HT1080 (cell line): ENCODE results near the gene GSG1L. TPM values are rescaled to one million over a fixed set of nuclear protein-coding genes. Genes with fewer than 3 reads are reported as not detected.

Experiments used
- DNase-seq: peaks from one replicate; pipeline ENCODE4 v3.0.0-alpha.2; 2015; ENCODE audit warnings: low read depth
- total RNA-seq: library from RNA; depleted of rRNA; stranded (reverse); fragments of >200 nt; shearing (Covaris generic); gene quantifications from 2 replicates; pipeline ENCODE4 v1.2.3, GENCODE V29; 2014

Gene GSG1L
- total RNA-seq, 1 experiment from 2014 or later, result not detected

- no peak for DNase-seq
Observed at GRCh38 chr16:27859020-27859419, 204.5 kb downstream of the GSG1L start.

DNA sequence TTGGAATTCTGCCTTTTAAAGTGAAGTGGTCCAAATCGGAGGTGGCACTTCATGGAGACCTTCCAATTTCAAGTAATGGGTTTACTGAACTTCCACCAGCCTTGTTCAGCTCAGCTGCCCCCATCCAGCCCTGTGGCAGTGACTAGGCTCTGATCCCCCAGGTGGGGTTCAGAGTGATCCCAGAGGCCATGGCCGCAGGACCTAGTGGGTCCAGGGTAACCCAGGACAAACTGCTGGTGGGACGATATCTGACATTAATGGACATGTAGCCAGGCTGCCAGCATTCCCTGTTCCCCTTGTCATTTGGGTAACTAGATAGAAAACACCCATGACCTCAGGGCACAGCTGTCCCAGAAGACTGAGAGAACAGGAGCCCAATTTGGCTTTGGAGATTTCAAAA, 209.9 kb downstream of the GSG1L start:
- no peak for DNase-seq

DNA sequence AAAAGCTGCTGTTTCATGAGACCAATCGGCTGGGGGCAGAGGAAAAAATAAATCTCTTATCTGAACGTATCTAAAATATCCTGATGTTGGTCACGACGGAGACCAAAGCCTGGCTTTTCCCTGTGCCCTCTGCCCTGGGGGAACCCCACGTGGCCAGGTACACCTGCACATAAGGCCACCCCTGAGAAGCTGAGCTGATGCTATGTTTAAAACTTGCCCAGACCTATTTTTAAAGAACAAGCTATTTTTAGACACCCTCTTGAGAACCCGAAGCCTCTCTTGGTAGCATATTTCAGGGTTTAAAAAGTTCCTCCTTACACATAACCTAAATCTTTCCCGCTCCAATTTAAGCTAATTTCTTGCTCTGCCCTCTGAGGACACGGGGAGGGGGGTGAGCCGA, 210.4 kb downstream of the GSG1L start:
- DNase-seq, result no peak

GRCh38 chr16:27852681-27853080, 210.8 kb downstream of the GSG1L start:
- no peak for DNase-seq

DNA sequence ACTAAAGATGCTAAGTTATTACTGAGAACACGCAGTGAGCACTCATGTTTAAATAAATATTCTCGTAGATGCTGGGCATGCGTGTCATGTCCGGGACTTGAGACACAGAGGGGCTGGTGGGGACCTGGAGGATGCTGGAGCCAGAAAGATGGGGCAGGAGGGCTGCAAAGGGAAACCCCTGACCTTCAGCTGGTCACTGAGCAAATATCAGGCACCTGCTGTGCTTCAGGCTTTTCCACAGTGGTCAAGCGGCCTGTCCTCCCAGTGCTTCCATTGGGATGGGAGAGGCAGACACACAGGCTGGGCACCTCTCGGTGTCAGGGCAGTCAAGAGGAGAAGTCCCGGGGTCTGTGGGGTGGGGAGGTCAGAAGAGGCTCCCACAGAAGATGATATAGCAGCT, 211.4 kb downstream of the GSG1L start:
- DNase-seq, result no peak

DNA sequence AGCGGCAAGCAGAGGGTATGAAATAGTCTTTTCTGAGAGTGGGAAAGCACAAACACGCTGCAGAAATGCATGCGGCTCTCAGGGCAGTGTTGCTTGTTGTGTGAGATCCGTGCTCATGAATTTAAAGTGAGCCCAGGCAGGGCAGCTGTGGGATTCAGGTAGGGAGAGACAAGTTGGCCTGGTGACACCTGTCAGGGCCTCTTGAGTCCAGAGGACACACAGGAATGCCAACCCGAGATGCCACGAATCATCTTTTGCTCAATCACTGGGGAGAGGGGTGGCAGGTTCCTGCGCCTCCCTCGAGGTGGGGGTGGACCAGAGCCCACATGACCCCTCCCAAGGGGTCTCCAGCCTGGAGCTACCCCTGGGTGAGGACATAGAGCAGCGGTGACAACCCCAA, 211.9 kb downstream of the GSG1L start:
- DNase-seq, result no peak

DNA sequence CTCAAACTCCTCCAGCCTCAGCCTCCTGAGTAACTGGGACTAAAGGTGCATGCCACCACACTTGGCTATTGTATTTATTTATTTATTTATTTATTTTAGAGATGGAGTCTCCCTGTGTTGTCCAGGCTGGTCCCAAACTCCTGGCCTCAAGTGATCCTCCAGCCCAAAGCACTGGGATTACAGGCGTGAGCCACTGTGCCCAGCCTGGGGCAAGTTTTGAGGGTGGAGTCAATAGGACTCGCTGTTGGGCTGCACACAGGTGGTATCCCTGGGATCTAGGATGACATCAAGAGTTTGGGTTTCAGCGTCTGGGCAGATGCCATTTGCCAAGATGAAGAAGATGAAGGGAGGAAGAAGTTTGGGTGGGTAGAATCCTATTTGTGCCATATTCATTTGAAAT, 213.9 kb downstream of the GSG1L start:
- no peak for DNase-seq

DNA sequence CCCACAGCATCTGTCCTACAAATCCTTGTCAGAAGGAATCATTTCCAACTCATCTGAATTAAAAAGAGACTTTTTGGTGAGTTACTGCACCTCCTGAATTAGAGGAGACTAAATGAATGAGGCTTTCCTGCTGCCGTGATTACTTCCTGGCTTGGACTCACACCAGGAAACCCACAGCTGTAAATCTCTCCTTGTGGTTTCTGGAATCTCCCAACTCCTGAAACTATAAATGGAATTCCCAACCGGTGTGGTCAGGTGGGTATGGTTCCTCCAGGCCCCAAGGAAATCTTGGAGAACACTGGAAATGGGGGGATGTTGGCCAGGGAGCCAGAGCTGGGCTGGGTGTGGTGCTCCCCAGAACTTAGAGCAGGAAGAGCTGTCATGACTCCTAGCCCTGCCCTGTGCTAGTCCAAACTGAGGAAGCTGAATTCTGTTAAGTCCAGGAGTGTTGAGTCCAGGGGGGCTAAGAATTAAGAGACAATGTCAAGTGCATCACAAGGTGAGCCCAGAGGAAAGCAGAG, 216.4 kb downstream of the GSG1L start:
- peak; percentile 58 for DNase-seq

DNA sequence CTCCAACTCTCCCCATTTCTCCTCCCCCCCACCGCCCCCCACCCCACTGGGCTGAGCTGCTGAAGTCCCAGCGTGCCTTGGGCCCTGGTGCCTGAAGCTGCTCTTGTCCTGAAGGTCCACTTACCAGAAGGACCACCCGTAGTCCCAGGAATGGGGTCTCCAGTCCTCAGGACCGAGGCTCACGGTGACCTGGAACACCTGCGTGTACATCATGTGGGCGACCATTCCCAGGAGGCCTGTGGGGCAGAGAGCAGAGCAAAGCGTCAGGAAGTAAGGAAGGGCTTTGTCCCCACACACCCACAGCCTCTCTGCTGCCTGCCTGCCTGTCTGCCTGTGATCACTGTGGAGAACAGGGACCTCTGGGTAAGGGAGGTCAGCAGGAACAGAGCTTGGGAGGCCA, 218.7 kb downstream of the GSG1L start:
- no peak for DNase-seq

DNA sequence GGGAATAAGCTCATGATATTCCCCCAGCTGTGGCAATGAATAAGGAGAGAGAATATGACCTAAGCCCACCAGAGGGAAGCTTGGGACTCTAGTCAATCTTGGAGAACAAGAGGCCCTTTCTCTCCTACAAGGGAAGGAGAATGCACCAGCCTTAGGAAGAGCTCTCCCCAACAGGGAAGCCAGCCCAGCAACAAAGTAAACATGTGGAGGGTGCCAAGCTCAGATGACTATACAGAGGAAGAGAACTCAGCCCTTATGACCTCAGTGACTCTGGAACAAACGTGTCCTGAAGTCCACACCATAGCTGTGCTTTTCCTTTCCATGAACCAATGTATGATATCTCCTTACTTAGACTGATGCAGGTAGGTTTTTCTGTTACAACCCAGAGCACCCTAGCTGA, 219.7 kb downstream of the GSG1L start:
- peak; percentile 57 for DNase-seq

- DNase-seq, result no peak
Observed at GRCh38 chr16:27841911-27842310, 221.6 kb downstream of the GSG1L start.

GRCh38 chr16:27841061-27841801, 222.3 kb downstream of the GSG1L start:
- no peak for DNase-seq

DNA sequence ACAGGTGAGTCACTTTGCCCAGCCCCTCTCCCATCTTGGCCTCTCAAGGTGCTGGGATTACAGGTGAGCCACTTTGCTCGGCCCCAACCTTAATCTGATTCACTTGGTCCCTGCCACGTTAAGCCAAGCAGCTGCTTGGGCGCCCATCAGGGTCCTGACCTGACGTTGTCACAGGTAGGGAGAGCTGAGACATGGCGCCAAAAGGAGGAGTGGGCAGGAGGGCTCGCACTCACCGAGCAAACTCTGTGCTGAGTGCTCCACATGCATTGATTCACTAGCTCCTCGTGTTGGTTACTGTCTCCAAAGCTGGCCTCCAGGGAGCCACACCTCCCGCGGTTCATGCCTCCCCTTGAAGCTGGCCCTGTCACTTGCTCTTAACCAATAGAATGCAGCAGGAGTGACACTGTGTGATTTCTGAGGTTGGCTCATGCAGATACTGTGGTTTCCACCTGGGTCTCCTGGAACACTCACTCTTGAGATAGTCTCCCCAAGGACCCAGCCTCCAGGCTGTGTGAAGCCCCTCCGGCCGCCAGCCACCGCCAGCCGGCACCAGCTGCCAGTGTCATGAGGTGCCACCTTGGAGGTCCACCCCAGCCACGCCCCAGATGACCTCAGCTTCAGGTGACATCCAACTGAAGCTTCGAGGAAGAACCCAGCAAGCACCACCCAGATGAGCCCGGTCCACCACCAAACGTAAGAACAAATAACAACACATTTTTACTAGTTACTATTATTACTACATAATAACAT, 223.0 kb downstream of the GSG1L start:
- no peak for DNase-seq

- DNase-seq, result peak; percentile 4
Observed at GRCh38 chr16:27839419-27839818, 224.1 kb downstream of the GSG1L start.

DNA sequence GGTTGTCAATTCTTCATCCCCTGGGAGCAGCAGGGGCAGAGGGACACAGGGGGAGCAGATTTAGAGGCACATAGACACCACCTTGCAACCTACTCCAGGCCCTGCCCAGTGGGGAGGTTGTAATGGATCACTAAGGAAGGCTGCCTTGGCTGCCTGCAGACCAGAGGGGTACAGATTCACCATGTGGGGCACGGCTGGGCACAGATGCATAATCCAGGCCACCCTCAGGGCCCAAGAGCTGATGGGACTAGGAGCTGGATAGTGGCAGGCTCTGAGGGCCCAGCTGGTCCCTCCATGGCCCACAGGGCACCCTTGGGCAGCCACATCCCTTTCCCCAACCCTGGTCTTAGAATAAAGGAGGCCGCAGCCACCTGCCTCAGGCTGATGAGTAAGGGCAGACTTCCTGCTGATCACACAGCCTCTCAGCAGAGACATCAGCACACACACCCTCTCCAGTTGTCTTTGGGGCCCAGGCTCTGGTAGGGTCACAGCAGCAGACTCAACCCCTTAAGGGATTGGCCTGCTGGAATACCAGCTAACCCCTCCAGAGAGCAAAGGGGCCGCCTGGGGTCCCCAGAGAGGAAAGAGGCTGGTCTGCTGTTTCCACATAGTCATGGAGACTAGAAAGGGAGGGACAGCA, 224.9 kb downstream of the GSG1L start:
- peak; percentile 18 for DNase-seq

DNA sequence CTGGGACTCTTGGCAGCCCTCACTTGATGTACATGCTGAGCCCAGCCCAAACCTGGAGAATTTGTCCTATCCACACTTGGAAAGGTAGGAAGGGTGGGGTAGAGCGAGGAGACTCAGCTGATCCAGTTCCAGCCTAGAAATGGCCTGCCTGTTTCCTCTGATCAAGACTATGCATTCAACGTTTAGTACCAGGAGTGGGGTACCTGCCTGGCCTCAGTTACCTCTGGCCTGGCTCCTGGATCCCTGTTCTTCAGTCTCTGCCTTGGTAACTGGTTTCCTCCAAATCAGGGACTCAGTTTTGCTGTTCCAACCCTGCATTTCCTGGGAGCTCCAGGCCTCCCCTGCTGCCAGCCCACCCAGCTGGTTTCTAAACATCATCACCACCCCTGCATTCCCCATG, 233.5 kb downstream of the GSG1L start:
- no peak for DNase-seq

DNA sequence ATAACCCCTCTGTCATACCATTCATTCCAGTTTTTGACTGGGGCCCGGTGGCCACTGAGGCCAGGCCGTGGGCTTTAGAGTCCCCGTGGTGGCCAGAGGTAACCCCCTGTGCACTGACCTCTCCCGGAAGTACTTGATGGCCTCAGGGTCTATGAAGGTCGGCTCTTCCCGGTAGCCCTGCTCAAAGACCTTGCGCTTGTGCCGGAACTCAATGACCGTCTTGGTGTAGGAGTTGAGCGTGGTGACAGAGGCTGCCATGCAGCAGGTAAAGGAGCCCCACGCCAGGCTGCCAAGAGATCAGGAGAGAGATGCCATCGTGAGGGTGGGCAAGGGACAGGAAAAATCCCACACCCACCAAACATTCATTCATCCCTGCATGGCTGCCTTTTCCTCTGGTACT, 234.8 kb downstream of the GSG1L start:
- no peak for DNase-seq

- no peak for DNase-seq
Observed at GRCh38 chr16:27827765-27828164, 235.7 kb downstream of the GSG1L start.

DNA sequence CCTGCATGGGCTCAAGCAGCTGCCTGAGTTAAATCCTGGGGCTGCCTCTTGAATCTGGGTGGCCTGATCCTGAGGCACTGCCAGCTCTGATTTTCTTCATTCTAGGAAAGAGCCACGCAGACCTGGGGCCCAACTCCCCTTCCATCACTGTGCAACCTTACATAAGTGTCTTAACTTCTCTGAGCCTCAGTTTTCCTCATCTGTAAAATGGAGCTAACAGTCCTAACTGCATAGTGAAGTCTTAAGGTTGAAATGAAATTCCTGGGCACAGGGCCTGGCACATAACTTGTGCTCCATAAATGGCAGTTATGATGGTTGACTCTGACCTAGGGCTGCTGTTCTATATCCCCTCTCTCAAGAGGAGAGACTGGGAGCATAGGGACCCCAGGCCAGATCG, 236.6 kb downstream of the GSG1L start:
- DNase-seq, result no peak

DNA sequence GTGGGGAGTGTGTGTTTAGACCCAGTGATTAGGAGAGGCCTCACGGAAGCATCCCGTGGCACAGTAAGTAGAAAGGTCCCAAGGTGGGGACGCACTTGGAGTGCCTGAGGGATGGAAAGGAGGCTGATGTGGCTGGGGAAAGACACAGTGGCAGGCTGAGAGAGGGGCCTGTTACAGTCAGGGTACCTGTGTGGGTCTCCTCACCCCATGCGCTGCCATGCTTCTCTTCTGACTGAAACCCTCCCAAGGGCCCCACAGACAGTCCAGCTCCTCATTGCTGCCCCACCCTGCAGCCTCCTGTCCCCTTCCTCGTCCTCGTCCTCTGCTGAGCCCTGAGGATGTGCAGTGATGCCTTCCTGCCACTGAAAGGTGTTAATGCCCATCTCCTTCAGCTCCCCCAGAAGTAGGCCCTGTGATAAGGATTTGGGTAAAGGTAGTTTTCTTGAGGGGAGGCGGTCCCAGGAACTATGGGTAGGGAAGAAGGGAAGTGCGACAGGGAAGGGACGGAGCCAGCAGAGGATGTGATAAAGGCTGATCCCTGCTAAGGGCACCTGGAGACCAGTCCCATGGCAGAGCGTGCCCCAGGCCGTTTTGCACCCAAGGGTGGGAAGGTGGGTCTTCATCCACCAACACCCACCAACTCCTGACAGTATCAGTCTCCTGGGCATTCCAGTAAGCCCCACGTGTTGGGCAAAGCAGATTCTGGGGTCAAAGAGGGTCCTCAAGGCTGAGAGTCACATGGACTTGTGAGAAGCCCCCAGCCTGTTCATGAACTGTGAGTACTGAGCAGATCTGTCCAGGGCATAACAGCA, 237.2 kb downstream of the GSG1L start:
- no peak for DNase-seq

- DNase-seq, result no peak
Observed at GRCh38 chr16:27824786-27825185, 238.7 kb downstream of the GSG1L start.
